ACHN (cell line): ENCODE data around the gene TTL.
"Not testable (repeated sequence)": the region's sequence is repeated elsewhere in the genome, so short reads cannot be mapped to it uniquely, and the experiment has no call there.

Experiments used
- DNase-seq: peaks from one replicate; pipeline ENCODE4 v3.0.0-alpha.2; 2015
- in situ Hi-C: cut with HindIII; loops from 2 replicates; pipeline ENCODE4 v1.10.0; 2017; ENCODE audit warnings: low sequenced_read_pairs, low pct_ligation_motif_present, low pct_unique_long_range_greater_than_20kb

TTL gene

DNA sequence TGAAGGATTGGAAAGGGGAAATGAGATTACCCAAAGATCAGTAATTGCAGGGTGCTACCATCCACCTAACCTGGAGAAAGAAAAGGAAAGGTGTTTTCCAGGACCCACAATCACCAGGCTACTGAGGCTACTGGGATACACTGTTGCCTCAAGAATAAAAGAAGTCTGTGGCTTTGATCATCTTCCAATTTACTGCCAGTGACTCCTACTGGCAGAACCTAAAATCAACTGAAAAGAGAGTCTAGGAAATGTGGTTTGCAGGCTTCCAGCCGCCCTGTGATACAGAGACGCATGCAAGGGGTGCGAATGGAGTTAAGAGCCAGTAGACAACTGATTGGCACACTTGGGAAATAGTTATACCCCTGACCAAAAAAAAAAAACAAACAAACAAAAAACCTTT, 16.6 kb upstream of the TTL start:
- in situ Hi-C loops, result no loop called here
- DNase-seq, result peak; percentile 43

DNA sequence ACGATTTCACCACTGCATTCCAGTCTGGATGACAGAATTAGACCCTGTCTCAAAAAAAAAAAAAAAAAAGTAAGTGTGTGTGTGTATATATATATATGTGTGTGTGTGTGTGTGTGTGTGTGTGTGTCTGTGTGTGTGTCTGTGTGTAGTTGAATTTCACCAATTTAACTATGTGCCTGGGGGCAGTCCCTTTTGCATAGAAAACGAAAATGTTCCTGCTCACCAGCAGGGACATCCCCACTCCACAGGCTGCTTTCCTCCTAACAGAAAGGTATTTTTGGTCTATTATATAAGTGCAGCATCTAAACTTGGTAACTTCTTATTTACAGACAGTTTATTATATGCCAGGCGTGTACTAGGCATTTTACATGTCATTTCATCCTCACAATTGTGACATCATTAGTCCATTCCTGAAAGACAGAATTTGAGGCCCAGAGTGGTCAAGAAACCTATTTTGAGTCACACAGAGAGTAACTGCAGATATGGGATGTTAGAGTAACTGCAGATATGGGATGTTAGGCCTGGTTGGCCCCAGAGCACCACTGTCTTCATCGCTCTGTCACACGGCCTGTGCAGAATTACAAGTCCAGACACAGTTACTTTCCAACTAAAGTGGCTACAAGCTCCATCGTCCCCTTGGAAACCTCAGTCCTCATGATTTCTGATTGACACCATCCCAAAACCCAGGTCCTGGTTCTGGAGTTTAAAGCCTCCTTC, 9.3 kb upstream of the TTL start:
- DNase-seq, result no peak
- in situ Hi-C loops, result no loop called here

DNA sequence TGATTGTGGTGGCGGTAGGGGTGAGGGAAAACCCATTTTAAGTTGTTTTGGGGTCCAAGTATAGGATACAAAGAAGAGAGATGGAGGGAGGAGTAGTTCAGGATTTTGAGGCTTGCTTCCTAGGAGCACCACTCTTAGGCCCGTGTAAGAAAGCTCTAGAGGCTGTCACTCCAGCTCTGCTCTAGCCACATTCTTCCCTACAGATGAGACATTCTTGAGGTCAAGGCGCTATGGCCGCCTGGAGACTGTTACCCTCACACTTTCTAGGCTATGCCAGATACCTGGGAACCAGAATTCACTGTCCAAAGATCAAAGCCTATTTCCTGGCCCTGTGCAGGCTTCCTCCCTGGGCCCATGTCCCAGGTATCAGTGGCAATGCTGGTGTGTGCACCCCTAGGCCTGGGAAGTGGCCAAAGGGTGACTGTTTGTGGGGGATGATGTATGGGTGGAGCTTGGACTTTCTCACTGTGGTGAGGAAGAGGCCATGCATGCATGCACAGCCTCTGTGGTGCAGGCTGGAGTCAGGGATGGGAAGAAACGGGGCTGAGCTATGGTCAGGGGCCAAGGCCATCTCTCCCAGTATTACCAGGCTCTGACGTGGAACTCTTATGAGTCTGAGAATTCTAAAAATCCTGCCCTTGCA, 7.0 kb upstream of the TTL start:
- in situ Hi-C loops, result no loop called here
- peak; percentile 62 for DNase-seq

GRCh38 chr2:112476434-112476833, 5.5 kb upstream of the TTL start:
- no peak for DNase-seq
- in situ Hi-C loops, result no loop called here

GRCh38 chr2:112480530-112481049, 1.4 kb upstream of the TTL start:
- in situ Hi-C loops, result no loop called here
- no peak for DNase-seq

DNA sequence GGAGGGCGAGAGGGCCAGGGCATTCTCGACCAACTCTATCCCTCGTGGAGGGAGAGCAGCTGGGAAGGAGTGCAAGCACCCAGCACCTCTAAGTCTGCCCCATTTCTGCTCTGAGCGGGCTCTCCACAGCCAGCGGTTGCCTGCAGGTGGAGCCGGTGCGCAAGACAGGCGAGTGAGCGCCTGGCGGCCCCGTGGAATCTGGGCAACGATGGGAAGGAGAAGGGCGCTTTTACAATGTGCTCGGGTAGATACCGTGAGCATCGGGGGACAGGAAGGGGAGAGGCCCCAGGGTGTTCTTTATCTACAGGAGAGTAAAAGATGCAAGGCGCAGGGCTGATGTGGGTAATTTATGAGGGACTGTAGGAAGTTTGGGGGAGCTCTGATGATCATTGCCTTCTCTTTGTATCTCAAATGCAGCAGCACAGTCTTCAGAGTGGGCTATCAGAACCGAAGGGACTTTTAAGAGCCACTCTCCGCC, 867 bp upstream of the TTL start:
- DNase-seq, result peak; percentile 89
- in situ Hi-C loops, result no loop called here

DNA sequence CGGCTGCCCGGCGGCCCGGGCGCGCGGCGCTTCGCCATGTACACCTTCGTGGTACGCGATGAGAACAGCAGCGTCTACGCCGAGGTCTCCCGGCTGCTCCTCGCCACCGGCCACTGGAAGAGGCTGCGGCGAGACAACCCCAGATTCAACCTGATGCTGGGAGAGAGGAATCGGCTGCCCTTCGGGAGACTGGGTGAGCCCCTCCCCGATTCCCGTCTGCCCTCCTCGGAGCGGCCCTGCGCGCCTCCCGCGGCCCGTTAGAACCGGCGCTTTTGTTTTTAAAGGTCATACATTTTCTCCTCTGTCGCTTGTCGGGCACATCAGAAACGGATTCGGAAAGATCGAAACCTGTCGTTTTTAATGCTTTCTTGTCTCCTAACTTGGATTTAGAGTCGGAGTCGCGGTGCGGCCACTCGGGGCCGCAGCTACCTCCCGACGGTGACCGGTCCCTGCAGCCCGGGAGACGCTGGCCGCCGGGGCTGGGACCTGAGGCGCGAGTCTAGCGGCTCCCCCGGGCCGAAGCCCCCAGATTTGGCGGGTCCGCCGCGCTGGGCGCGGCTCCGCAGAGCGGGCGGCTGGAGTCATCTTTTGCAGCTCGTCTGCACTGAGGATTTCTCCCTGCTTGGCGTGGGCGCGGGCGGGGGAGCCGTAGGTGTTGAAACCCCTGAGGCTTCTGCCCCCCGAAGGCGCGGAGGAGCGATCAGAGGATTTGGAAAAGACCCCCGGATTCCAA, 519 bp downstream of the TTL start:
- in situ Hi-C loops, result no loop called here
- DNase-seq, result peak; percentile 56

DNA sequence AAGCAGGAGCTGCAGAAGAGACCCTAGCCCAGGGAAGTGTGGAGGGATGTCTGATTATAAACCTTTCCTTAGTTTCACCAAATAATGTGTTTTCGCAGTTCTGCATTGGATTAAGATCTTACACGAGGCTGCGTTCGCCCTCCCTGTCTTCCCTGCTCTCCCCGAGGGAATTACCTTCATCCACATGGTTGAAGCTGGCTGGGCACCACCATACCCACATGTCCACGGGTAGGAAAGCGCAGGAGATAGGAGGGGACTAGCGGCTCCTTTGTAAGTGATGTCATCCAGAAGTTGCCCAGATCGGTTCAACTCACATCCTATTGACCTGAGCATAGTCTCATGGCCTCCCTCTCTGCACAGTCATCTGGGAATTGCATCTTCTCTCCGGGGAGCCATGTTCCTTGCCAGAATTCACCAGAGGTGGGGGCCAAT, 1.1 kb downstream of the TTL start:
- in situ Hi-C loops, result no loop called here
- peak; percentile 81 for DNase-seq

DNA sequence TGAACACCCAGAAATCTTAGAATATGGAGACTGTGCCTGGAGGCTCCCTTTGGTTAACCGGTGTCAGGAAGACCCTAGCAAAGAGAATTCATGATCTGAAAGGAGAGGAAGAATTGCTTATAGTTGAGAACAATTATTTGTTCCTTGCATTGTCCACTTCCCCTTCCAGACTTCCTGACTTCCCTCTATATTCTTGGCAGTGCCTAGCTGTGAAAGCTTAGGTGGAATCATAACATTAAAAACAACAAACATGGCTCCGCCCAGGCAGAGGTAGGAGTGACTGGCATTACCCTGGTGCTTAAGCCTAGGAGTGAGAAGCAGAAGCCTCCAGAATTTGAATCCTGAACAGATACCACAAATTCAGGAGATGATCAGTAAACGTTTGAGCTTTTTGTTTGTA, 1.9 kb downstream of the TTL start:
- DNase-seq, result no peak
- in situ Hi-C loops, result no loop called here

DNA sequence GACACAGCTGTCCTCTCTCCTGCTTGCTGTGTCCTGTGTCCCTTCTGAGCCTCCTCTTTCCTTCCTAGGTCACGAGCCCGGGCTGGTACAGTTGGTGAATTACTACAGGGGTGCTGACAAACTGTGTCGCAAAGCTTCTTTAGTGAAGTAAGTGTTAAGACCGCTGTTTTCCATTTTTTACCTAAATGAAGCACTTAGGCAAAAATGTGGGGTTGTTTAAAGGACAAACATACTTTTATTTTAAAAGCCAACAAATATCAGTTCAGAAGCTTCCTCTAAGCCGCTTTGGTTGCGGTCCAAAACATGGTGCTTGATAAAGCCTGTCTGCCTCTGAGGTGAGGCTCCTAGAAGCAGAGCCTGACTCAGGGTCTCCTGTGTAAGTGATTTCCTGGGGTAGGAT, 3.9 kb downstream of the TTL start:
- in situ Hi-C loops, result no loop called here
- DNase-seq, result no peak

- in situ Hi-C loops, result no loop called here
- no peak for DNase-seq
These were observed 4.9 kb downstream of the TTL start for GRCh38 chr2:112486895-112487294.

- in situ Hi-C loops, result no loop called here
- no peak for DNase-seq
These were observed 5.5 kb downstream of the TTL start for GRCh38 chr2:112487444-112487961.

DNA sequence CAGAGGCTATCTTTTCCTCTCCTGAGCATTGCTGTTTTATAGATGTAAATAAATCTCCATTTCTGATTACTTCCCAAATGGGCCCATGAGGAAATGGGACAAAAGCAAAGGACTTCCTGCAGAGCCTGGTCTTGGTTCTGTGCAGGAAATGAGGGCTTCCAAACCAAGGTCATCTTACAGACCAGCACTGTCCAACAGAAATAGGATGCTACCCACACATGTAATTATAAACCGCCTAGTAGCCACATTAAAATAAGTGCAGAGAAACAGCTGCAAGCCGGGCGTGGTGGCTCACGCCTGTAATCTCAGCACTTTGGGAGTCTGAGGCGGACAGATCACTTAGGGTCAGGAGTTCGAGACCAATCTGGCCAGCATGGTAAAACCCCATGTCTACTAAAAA, 6.2 kb downstream of the TTL start:
- DNase-seq, result no peak
- in situ Hi-C loops, result no loop called here

GRCh38 chr2:112491946-112492345, 10.0 kb downstream of the TTL start:
- in situ Hi-C loops, result no loop called here
- no peak for DNase-seq

DNA sequence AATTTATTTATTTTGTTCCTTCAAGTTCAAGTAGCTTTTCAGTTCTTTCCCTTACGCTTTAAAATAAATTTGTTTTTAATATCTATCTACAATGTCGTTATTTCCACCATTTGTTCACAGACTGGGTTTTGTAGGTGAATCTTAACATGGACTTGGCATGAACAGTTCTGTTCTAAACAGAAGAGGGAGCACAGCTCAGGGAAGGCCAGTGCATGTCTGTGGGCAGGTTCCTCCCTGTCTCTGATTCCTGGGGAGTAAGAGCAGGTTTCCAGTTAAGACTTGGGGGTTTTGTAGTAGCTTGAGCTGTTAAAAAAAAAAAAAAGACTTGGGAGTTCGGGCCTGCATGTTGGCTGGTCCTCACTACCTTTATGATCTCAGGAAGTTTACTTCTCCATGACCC, 11.1 kb downstream of the TTL start:
- DNase-seq, result peak; percentile 47
- in situ Hi-C loops, result no loop called here

DNA sequence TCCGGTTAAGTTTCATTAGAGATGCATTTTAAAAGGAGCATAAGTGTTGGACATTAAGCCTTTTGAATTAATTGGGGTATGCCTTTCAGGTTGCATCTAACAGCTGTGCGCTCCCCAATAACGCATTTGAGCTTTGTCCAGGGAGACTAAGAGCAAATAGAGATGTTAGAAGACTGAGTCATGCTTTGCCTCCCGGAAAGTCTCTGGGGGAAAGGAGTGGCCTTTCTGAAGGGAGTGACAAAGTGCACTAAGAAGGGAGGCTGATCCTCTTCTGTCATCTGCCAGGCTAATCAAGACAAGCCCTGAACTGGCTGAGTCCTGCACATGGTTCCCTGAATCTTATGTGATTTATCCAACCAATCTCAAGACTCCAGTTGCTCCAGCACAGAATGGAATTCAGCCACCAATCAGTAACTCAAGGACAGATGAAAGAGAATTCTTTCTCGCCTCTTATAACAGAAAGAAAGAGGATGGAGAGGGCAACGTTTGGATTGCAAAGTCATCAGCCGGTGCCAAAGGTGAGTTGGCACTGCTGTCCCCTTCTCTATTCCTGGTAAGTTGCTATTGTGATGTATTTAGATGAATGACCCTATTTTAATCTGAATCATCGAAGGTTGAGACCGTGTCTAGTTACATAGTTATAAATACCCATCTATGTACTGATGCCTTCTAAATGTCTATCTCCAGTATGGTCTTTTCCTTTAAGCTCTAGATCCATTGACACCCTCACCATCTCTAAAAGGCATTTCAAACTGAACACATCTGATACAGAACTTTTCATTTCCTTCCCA, 12.1 kb downstream of the TTL start:
- in situ Hi-C loops, result no loop called here
- DNase-seq, result peak; percentile 68

- DNase-seq, result no peak
- in situ Hi-C loops, result no loop called here
These were observed 12.9 kb downstream of the TTL start for GRCh38 chr2:112494828-112495227.

DNA sequence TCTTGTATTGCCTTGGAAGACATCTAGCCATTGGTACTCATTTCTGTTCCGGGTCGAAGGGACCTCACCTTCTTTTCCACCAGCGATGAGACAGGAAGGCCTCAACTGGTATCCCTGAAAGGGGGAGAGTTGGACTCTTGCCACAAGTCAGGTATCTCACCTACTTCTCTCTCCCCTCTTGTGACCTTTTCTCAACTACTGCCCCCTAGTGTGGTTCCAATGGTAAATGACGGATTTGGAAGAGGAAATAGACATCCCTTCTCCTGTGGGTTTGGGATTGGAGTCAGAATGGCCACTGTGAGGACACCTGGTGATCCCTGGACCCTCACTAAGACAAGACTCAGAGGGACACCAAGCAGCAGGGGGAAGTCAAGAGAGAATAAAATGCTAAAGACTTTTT, 13.9 kb downstream of the TTL start:
- in situ Hi-C loops, DNase-seq: not testable (repeated sequence)
